IMR-90 (cell line): ENCODE measurements around the gene KLHL3.

ENCODE experiments used
- BHLHE40 ChIP-seq: fragments of 150-350 bp; IDR thresholded peaks from 2 replicates; pipeline ENCODE4 v1.6.1; 2016; ENCODE audit warnings: mild to moderate bottlenecking, low read depth, low read length
- CHD1 ChIP-seq: IDR thresholded peaks from 2 replicates; pipeline ENCODE4 v1.6.1; 2012; ENCODE audit warnings: low read depth, low read length, improper control_type of control experiment
- MAFK ChIP-seq: IDR thresholded peaks from 2 replicates; pipeline ENCODE4 v1.6.1; 2012; ENCODE audit warnings: low read depth, low read length, improper control_type of control experiment
- MAZ ChIP-seq: IDR thresholded peaks from 2 replicates; pipeline ENCODE4 v1.6.1; 2012; ENCODE audit warnings: low read depth, mild to moderate bottlenecking, low read length, improper control_type of control experiment, moderate library complexity, borderline replicate concordance
- NFE2L2 ChIP-seq: fragments of 150-350 bp; IDR thresholded peaks from 2 replicates; pipeline ENCODE4 v1.6.1; 2016; ENCODE audit warnings: low read depth, mild to moderate bottlenecking, low read length
- POLR2A ChIP-seq: IDR thresholded peaks from 2 replicates; pipeline ENCODE4 v1.6.1; 2012; ENCODE audit warnings: mild to moderate bottlenecking, low read depth, low read length
- RCOR1 ChIP-seq: IDR thresholded peaks from 2 replicates; pipeline ENCODE4 v1.6.1; 2012; ENCODE audit warnings: mild to moderate bottlenecking, low read length, improper control_type of control experiment; ENCODE audit not compliant: insufficient replicate concordance
- TF ChIP-seq, protein P1 (sequence below): conservative IDR thresholded peaks from 2 replicates; pipeline ENCODE4 v1.5.1; 2012; ENCODE audit warnings: mild to moderate bottlenecking, low read depth, low read length, improper control_type of control experiment
- TF ChIP-seq, protein P2 (sequence below): fragments of 150-350 bp; IDR thresholded peaks from 2 replicates; pipeline ENCODE4 v1.6.1; 2017; ENCODE audit warnings: mild to moderate bottlenecking, antibody characterized with exemption, low read length, low read depth
- TF ChIP-seq, protein P3 (sequence below): fragments of 150-350 bp; IDR thresholded peaks from 2 replicates; pipeline ENCODE4 v1.6.1; 2016; ENCODE audit warnings: low read depth, mild to moderate bottlenecking, low read length, moderate library complexity, borderline replicate concordance

DNA sequence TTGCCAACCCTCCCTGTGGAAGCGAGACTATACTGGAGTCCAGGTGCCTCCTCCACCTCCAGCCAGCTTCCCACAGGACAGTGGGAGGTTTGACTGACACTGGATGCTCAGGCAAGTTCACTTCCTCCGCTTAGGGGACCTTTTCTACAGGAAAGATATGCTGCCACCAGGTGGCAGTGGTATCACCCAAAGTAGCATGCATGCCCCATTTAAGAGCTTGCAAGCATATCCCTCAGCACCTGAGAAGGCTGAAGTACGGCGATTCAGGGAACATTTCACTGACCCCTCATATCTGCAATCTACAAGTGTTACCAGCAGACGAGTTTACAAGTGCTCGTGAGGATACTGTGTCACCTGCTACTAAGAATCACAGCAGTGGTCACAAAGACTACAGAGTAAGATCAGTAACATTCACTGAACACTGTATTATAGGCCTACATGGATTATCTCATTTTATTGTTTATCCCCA lies 75.5 kb downstream of the KLHL3 start:
- TF ChIP-seq, protein P1, sequence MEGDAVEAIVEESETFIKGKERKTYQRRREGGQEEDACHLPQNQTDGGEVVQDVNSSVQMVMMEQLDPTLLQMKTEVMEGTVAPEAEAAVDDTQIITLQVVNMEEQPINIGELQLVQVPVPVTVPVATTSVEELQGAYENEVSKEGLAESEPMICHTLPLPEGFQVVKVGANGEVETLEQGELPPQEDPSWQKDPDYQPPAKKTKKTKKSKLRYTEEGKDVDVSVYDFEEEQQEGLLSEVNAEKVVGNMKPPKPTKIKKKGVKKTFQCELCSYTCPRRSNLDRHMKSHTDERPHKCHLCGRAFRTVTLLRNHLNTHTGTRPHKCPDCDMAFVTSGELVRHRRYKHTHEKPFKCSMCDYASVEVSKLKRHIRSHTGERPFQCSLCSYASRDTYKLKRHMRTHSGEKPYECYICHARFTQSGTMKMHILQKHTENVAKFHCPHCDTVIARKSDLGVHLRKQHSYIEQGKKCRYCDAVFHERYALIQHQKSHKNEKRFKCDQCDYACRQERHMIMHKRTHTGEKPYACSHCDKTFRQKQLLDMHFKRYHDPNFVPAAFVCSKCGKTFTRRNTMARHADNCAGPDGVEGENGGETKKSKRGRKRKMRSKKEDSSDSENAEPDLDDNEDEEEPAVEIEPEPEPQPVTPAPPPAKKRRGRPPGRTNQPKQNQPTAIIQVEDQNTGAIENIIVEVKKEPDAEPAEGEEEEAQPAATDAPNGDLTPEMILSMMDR, result peak; percentile 75
- TF ChIP-seq POLR2A, result no peak
- no peak for TF ChIP-seq MAFK
- no peak for TF ChIP-seq NFE2L2
- no peak for TF ChIP-seq BHLHE40
- no peak for TF ChIP-seq MAZ
- no peak for TF ChIP-seq RCOR1
- TF ChIP-seq, protein P2, sequence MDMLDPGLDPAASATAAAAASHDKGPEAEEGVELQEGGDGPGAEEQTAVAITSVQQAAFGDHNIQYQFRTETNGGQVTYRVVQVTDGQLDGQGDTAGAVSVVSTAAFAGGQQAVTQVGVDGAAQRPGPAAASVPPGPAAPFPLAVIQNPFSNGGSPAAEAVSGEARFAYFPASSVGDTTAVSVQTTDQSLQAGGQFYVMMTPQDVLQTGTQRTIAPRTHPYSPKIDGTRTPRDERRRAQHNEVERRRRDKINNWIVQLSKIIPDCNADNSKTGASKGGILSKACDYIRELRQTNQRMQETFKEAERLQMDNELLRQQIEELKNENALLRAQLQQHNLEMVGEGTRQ, result no peak
- TF ChIP-seq, protein P3, sequence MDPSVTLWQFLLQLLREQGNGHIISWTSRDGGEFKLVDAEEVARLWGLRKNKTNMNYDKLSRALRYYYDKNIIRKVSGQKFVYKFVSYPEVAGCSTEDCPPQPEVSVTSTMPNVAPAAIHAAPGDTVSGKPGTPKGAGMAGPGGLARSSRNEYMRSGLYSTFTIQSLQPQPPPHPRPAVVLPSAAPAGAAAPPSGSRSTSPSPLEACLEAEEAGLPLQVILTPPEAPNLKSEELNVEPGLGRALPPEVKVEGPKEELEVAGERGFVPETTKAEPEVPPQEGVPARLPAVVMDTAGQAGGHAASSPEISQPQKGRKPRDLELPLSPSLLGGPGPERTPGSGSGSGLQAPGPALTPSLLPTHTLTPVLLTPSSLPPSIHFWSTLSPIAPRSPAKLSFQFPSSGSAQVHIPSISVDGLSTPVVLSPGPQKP, result no peak
- no peak for TF ChIP-seq CHD1
